Epithelial cell of alveolus of lung (primary cell): ENCODE measurements around the gene RAD21L1. TPM values are rescaled to one million over a fixed set of nuclear protein-coding genes. Genes with fewer than 3 reads are reported as not detected.

Experiments used
- total RNA-seq: library from RNA; depleted of rRNA; stranded (reverse); fragments of >200 nt; gene quantifications from 2 replicates; pipeline ENCODE4 v1.2.1, GENCODE V29; 2015

The RAD21L1 gene
- total RNA-seq, result 0.52 and 0.88 TPM in 2 replicates

DNA sequence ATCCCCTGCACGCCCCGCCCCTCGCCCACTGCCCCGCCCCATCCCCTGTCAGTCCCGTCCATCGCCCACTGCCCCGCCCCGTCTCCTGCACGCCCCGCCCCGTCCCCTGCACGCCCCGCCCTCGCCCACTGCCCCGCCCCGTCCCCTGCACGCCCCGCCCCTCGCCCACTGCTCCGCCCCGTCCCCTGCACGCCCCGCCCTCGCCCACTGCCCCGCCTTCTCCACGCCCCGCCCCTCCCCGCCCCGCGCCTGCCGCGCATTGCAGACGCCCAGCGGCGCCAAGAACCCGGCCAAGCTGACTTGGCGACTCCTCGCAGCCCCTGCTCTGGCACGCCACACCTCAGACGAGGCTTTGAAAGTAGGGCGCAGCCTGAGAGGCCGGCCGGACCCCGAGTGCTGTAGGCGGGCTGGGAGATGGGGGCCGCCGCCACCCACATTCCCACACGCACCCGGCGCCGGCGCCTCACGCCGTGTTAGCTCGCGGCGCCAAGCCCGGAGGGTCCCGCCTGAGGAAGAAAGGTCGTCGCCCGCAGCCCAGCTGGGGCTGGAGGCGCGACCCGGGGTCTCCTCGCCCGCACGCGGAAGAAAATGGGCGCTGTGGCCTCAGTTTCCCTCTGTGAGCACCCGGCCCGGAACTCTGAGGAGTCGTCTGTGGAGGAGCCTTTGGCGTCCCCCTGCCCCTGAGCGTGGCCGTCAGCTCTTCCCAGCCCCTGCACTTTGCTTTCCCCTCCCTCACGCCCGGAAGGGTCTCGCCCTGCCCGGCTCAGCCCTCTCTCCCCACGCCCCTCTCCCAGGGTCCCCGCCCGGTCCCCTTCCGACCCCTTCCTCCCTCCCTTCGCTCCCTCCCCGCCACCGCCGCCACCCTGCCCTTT lies at the start of gene RAD21L1:
RAD21L1 (plus strand) TSS at position 262 of the 872 bp plus-strand sequence. CDS start 2,410 bp downstream, outside the sequence.

DNA sequence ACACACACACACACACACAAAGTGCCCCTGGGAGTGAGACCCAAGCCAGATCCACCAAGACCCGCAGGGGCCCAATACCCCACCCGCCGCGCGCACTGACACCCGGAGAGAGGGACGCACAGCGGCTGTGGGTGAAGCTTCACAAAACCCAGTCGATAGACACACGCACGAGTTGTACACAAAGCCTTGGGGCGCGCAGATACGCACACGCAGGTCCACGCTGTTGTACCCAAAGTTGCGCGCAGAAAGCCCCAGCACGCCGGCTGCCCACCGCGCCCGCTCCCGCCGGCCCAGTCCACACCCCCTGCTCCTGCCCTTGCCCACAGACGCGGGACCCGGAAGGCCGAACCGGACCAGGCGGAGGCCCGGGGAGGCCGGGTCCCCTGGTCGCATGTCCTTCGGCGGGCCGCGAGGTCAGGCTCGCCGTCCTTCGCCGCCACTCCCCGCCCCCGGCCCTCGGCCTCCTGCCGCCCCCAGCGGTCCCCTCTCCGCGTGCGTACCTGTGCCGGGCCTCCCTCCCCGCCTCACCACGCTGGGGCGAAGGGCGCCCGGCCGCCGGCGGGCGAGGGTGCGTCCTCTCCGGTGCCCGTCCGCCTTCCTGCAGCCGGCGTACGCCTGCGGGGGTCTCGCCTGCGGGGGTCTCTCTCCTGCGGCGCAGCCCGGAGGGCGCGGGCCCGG lies 41.1 kb upstream of the RAD21L1 start, which contains the start of gene TMEM74B:
TMEM74B (minus strand) TSS at position 344 of the 678 bp plus-strand sequence. CDS start 1,180 bp downstream, outside the sequence.

DNA sequence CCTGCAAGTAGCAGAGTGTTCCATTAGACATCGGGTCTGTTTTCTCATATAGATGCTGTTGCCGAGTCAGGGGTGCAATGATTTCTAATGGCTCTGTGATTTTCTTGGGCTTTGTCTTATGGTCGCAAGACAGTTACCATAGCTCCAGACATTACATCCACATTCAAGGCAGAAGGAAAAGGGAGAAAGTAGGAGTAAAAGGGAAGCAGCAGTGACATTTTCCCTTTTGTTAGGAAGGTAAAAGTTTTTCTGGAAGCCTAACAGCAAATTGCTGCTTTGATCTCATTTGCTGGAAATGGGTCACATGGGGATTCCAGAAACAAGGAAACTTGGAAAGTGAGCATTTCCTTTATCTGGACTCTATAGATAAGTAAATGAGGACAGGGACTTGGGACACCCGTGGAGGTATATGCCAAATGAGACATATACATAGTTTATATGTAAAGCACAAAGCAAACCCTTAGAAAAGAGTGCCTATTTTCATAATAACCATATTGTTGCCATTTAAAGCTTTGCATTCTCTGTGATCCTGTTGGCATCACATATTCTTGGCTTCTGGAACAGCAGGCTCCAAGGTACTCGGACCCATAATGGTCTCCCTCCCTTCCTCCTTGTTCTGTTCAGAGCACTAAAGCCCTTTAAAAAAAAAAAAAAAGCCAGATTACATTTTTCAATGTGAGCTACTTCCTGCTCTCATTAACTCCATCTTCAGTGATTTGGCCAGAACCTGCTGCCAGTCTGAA lies 22.9 kb upstream of the RAD21L1 start, which contains the start of gene C20orf202:
C20orf202 (plus strand) TSS at position 693 of the 743 bp plus-strand sequence. CDS start 132 bp downstream, outside the sequence.

DNA sequence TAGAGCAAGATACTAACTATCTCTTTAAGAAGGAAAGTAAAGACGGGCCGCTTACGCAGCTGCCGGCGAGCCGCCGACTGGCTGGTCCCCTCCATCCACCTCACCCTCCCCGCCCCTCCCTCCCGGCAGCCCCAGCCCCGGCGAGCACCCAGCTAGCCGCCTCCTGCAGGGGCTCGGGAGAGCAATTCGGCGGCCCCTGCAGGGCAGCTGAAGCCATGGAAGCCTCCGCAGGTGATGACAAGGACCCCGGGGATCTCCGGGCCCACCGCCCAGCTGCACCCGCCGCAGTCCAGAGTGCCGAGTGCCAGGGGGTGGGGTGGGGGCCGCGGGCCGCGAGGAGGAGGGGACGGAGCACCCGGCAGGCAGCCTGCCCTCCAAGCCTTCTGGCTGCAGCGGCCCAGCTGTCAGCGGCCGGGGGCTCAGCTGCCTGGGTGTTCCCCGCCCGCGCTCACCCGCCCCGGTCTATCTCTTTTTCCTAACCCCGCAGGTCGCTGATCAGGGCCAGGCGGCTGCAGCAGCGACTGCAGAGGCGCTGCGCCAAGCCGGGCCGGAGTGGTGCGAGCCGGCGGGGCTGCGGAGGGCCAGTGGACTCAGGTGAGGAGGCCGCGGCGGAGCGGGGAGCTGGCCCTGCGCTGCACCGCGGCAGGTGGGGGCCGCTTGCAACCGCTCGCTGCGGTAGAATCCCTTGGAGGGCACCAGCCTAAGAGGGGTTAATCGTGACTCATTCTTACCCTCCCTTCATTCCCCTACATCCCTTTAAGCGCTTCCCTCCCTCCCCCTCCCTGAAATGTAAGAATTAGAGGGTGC lies 40.5 kb downstream of the RAD21L1 start, which contains the start of gene SNPH:
SNPH (plus strand) TSS at position 128 of the 807 bp plus-strand sequence. CDS start 29,946 bp downstream, outside the sequence.

Other genes with a start within 250 kb of the RAD21L1 start
- gene RSPO4, start 223.7 kb upstream of the RAD21L1 start, total RNA-seq, result not detected in 2 replicates
- gene PSMF1, start 107.4 kb upstream of the RAD21L1 start, total RNA-seq, result 118 and 147 TPM in 2 replicates
- gene TMEM74B, start 41.1 kb upstream of the RAD21L1 start, total RNA-seq, result 0.26 TPM in 1 of 2 replicates, not detected in the other
- not detected in 2 replicates for gene C20orf202, start 22.6 kb upstream of the RAD21L1 start, total RNA-seq
- gene SNPH, start 40.2 kb downstream of the RAD21L1 start, total RNA-seq, result 8.1 and 9.2 TPM in 2 replicates
- 1.8 and 10.4 TPM in 2 replicates for gene SDCBP2, start 103.1 kb downstream of the RAD21L1 start, total RNA-seq
- 145 and 150 TPM in 2 replicates for gene FKBP1A, start 167.0 kb downstream of the RAD21L1 start, total RNA-seq
- gene NSFL1C, start 240.8 kb downstream of the RAD21L1 start, total RNA-seq, result 24.6 and 26.6 TPM in 2 replicates